Transverse colon (tissue), 4 donors: Measurements from ENCODE around the gene CTU1. TPM values are rescaled to one million over a fixed set of nuclear protein-coding genes. Genes with fewer than 3 reads are reported as not detected.

Experiments
- DNase-seq: peaks from one replicate; pipeline ENCODE4 v3.0.0-alpha.2; 2019
- H3K27ac ChIP-seq, 4 donors: fragments of 200-600 bp; sonication (generic); 2 replicates each; pipeline ENCODE4 v1.5.1; 2016 to 2018; ENCODE audit warnings: inconsistent platforms in 4 of 4
- H3K27me3 ChIP-seq: fragments of 200-600 bp; sonication (generic); 2 replicates; pipeline ENCODE4 v1.5.1; 2017; ENCODE audit warnings: inconsistent platforms
- H3K36me3 ChIP-seq, 4 donors: fragments of 200-600 bp; sonication (generic); 2 replicates each; pipeline ENCODE4 v1.5.1; 2017 to 2019; ENCODE audit warnings: inconsistent platforms in 4 of 4
- H3K4me1 ChIP-seq, 4 donors: fragments of 200-600 bp; sonication (generic); 2 replicates each; pipeline ENCODE4 v1.5.1; 2017 to 2020; ENCODE audit warnings: inconsistent platforms in 4 of 4
- H3K4me3 ChIP-seq, 4 donors: fragments of 200-600 bp; sonication (generic); 1 replicate in 1 of 4; 2 replicates in 3 of 4; pipeline versions ENCODE4 v1.5.1 to v1.6.1; 2017 to 2019; ENCODE audit warnings: inconsistent platforms in 4 of 4
- H3K9me3 ChIP-seq, 2 donors: fragments of 200-600 bp; sonication (generic); 2 replicates each; pipeline ENCODE4 v1.5.1; 2017 to 2019; ENCODE audit warnings: inconsistent platforms in 2 of 2
- CTCF ChIP-seq, 5 experiments: fragments of 200-600 bp in 3 of 5; fragments of 450-650 bp in 2 of 5; sonication (generic) in 3 of 5; IDR thresholded peaks; 1 replicate in 2 of 5; 2 replicates in 3 of 5; pipeline ENCODE4 v1.5.1; 2016 to 2017; ENCODE audit warnings: antibody characterized with exemption in 5 of 5, inconsistent platforms in 3 of 5, mild to moderate bottlenecking in 2 of 5, moderate library complexity in 1 of 5
- EP300 ChIP-seq: sonication (generic); formaldehyde crosslinking; IDR thresholded peaks from one replicate; pipeline ENCODE4 v1.6.1; 2017; ENCODE audit warnings: antibody characterized with exemption, low read depth
- POLR2A ChIP-seq: fragments of 450-650 bp; IDR thresholded peaks from one replicate; pipeline ENCODE4 v1.6.1; 2016; ENCODE audit warnings: antibody characterized with exemption, mild to moderate bottlenecking, moderate library complexity
- POLR2AphosphoS5 ChIP-seq, 3 donors: sonication (generic); formaldehyde crosslinking; IDR thresholded peaks; one replicate each; pipeline ENCODE4 v1.6.1; 2016; ENCODE audit warnings: antibody characterized with exemption in 3 of 3
- WGBS, 2 donors: methylation state at CpG; one replicate each; pipeline ENCODE4 v1.1.5; 2018; ENCODE audit warnings: low coverage in 1 of 2; 5-methylcytosine and 5-hydroxymethylcytosine counted together
- in situ Hi-C, 4 donors: fragments of 200-750 bp; cut with MboI; loops; one replicate each; pipeline versions ENCODE4 v1.15.0 to v1.15.1; 2017; ENCODE audit warnings: low sequenced_read_pairs in 3 of 4, low pct_ligation_motif_present in 1 of 4, low pct_unique_long_range_greater_than_20kb in 1 of 4
- intact Hi-C: fragments of 100-400 bp; cut with DNase I; formaldehyde crosslinking; loops from one replicate; pipeline ENCODE4 v1.15.1; 2023; ENCODE audit warnings: low total_unique reads
- total RNA-seq, 4 donors: library from RNA; depleted of rRNA; stranded (reverse); fragments of >200 nt; gene quantifications; one replicate each; pipeline ENCODE4 v1.1.0, GENCODE V29; 2016

CTU1 gene
- total RNA-seq, 4 donors from 2014 or later = 3.4 to 35.4 (median 7.3) TPM

GRCh38 chr19:51089786-51090185 lies 18.4 kb downstream of the CTU1 start:
- DNase-seq = no peak
- TF ChIP-seq EP300 = no peak
- no peak for TF ChIP-seq POLR2AphosphoS5 (IDR thresholded peaks at IDR 0.05)
- no peak for TF ChIP-seq CTCF (IDR thresholded peaks at IDR 0.05)
- no peak for TF ChIP-seq POLR2A
- WGBS, 2 donors = 88 to 96% methylated on average over 7 to 15 of the region's 17 CpGs
- peaks cover 0 to 8% (median 0%) of the 10 kb centered on the region in 4 donors for H3K4me1 ChIP-seq
- no peaks in the 10 kb centered on the region for H3K36me3 ChIP-seq
- intact Hi-C loops = no loop called here
- H3K27ac ChIP-seq = no peak overlapping the region
- H3K27me3 ChIP-seq = no peaks in the 10 kb centered on the region
- H3K4me3 ChIP-seq = no peak overlapping the region
- in situ Hi-C loops = no loop called here
- H3K9me3 ChIP-seq = no peaks in the 10 kb centered on the region

GRCh38 chr19:51086153-51086850 lies 21.9 kb downstream of the CTU1 start:
- Histone ChIP-seq H3K9me3 (no peaks in the 10 kb centered on the region), H3K4me1 (no peaks in the 10 kb centered on the region), H3K27ac (no peak overlapping the region), H3K4me3 (no peak overlapping the region), H3K36me3 (no peaks in the 10 kb centered on the region), H3K27me3 (peaks cover 7% of the 10 kb centered on the region)
- no peak for TF ChIP-seq POLR2A
- no peak for TF ChIP-seq POLR2AphosphoS5 (IDR thresholded peaks at IDR 0.05)
- no peak for TF ChIP-seq EP300
- no peak for TF ChIP-seq CTCF (IDR thresholded peaks at IDR 0.05)
- intact Hi-C loops = no loop called here
- DNase-seq = no peak
- 83 to 84% methylated on average over 4 to 18 of the region's 18 CpGs for WGBS, 2 donors
- in situ Hi-C loops = no loop called here

GRCh38 chr19:51084505-51084904 lies 23.7 kb downstream of the CTU1 start:
- H3K9me3 ChIP-seq = no peaks in the 10 kb centered on the region
- H3K27me3 ChIP-seq = peaks cover 7% of the 10 kb centered on the region
- in situ Hi-C loops = no loop called here
- H3K27ac ChIP-seq = no peak overlapping the region
- TF ChIP-seq EP300 = no peak
- no peak for TF ChIP-seq POLR2AphosphoS5 (IDR thresholded peaks at IDR 0.05)
- no peak for TF ChIP-seq POLR2A
- no peak for TF ChIP-seq CTCF (IDR thresholded peaks at IDR 0.05)
- intact Hi-C loops = no loop called here
- no peaks in the 10 kb centered on the region for H3K4me1 ChIP-seq
- H3K36me3 ChIP-seq = no peaks in the 10 kb centered on the region
- H3K4me3 ChIP-seq = no peak overlapping the region
- 78 to 100% methylated on average over 1 to 7 of the region's 7 CpGs for WGBS, 2 donors
- DNase-seq = no peak

- H3K27me3 ChIP-seq = peaks cover 7% of the 10 kb centered on the region
- in situ Hi-C loops = no loop called here
- H3K36me3 ChIP-seq = no peaks in the 10 kb centered on the region
- H3K4me3 ChIP-seq = no peak overlapping the region
- WGBS, 2 donors = 73 to 77% methylated on average over 12 to 14 of the region's 14 CpGs
- H3K4me1 ChIP-seq = no peaks in the 10 kb centered on the region
- H3K9me3 ChIP-seq = no peaks in the 10 kb centered on the region
- DNase-seq = no peak
- intact Hi-C loops = no loop called here
- TF ChIP-seq EP300 = no peak
- no peak for TF ChIP-seq POLR2AphosphoS5 (IDR thresholded peaks at IDR 0.05)
- no peak for TF ChIP-seq CTCF (IDR thresholded peaks at IDR 0.05)
- no peak for TF ChIP-seq POLR2A
- no peak overlapping the region for H3K27ac ChIP-seq
Observed at GRCh38 chr19:51083783-51084182, 24.4 kb downstream of the CTU1 start.
